ENCODE results near the gene SH3YL1. TPM values are rescaled to one million over a fixed set of nuclear protein-coding genes. Genes with fewer than 3 reads are reported as not detected.

SH3YL1 gene
- total RNA-seq, 1 experiment from 2014 or later: 21.9 TPM

- in situ Hi-C loops (cut with HindIII; ENCODE audit: low pct_unique_long_range_greater_than_20kb, low sequenced_read_pairs): no loop called here
- DNase-seq (ENCODE audit: low read depth, low spot score): no peak
Measured at GRCh38 chr2:203984-204383, 59.8 kb downstream of the SH3YL1 start.

GRCh38 chr2:203401-203800 is 60.4 kb downstream of the SH3YL1 start:
- in situ Hi-C loops (cut with HindIII; ENCODE audit: low pct_unique_long_range_greater_than_20kb, low sequenced_read_pairs): no loop called here
- no peak for DNase-seq (ENCODE audit: low read depth, low spot score)

- in situ Hi-C loops (cut with HindIII; ENCODE audit: low pct_unique_long_range_greater_than_20kb, low sequenced_read_pairs): no loop called here
- no peak for DNase-seq (ENCODE audit: low read depth, low spot score)
Measured at GRCh38 chr2:202945-203344, 60.9 kb downstream of the SH3YL1 start.

GRCh38 chr2:201648-202433 is 62.0 kb downstream of the SH3YL1 start:
- in situ Hi-C loops (cut with HindIII; ENCODE audit: low pct_unique_long_range_greater_than_20kb, low sequenced_read_pairs): no loop called here

GRCh38 chr2:199041-199966 is 64.5 kb downstream of the SH3YL1 start:
- in situ Hi-C loops (cut with HindIII; ENCODE audit: low pct_unique_long_range_greater_than_20kb, low sequenced_read_pairs): no loop called here
- no peak for DNase-seq (ENCODE audit: low read depth, low spot score)

More at GRCh38 chr2:201648-202433, 62.0 kb downstream of the SH3YL1 start:
- no peak for DNase-seq (ENCODE audit: low read depth, low spot score)

GRCh38 chr2:196406-196805 is 67.4 kb downstream of the SH3YL1 start:
- in situ Hi-C loops (cut with HindIII; ENCODE audit: low pct_unique_long_range_greater_than_20kb, low sequenced_read_pairs): no loop called here
- no peak for DNase-seq (ENCODE audit: low read depth, low spot score)

GRCh38 chr2:195932-196331 is 67.9 kb downstream of the SH3YL1 start:
- no peak for DNase-seq (ENCODE audit: low read depth, low spot score)
- in situ Hi-C loops (cut with HindIII; ENCODE audit: low pct_unique_long_range_greater_than_20kb, low sequenced_read_pairs): no loop called here

- DNase-seq (ENCODE audit: low read depth, low spot score): no peak
- in situ Hi-C loops (cut with HindIII; ENCODE audit: low pct_unique_long_range_greater_than_20kb, low sequenced_read_pairs): no loop called here
Measured at GRCh38 chr2:193141-193671, 70.6 kb downstream of the SH3YL1 start.

GRCh38 chr2:191311-192190 is 72.3 kb downstream of the SH3YL1 start:
- no peak for DNase-seq (ENCODE audit: low read depth, low spot score)
- in situ Hi-C loops (cut with HindIII; ENCODE audit: low pct_unique_long_range_greater_than_20kb, low sequenced_read_pairs): no loop called here

GRCh38 chr2:187825-188224 is 76.0 kb downstream of the SH3YL1 start:
- in situ Hi-C loops (cut with HindIII; ENCODE audit: low pct_unique_long_range_greater_than_20kb, low sequenced_read_pairs): no loop called here
- no peak for DNase-seq (ENCODE audit: low read depth, low spot score)

- DNase-seq (ENCODE audit: low read depth, low spot score): no peak
- in situ Hi-C loops (cut with HindIII; ENCODE audit: low pct_unique_long_range_greater_than_20kb, low sequenced_read_pairs): no loop called here
Measured at GRCh38 chr2:185221-185620, 78.6 kb downstream of the SH3YL1 start.

- in situ Hi-C loops (cut with HindIII; ENCODE audit: low pct_unique_long_range_greater_than_20kb, low sequenced_read_pairs): no loop called here
Measured at GRCh38 chr2:184695-185094, 79.1 kb downstream of the SH3YL1 start.

GRCh38 chr2:182509-183122 is 81.2 kb downstream of the SH3YL1 start:
- in situ Hi-C loops (cut with HindIII; ENCODE audit: low pct_unique_long_range_greater_than_20kb, low sequenced_read_pairs): no loop called here
- no peak for DNase-seq (ENCODE audit: low read depth, low spot score)

More at GRCh38 chr2:184695-185094, 79.1 kb downstream of the SH3YL1 start:
- no peak for DNase-seq (ENCODE audit: low read depth, low spot score)

- in situ Hi-C loops (cut with HindIII; ENCODE audit: low pct_unique_long_range_greater_than_20kb, low sequenced_read_pairs): no loop called here
Measured at GRCh38 chr2:180311-180710, 83.5 kb downstream of the SH3YL1 start.

GRCh38 chr2:179886-180285 is 83.9 kb downstream of the SH3YL1 start:
- in situ Hi-C loops (cut with HindIII; ENCODE audit: low pct_unique_long_range_greater_than_20kb, low sequenced_read_pairs): no loop called here
- no peak for DNase-seq (ENCODE audit: low read depth, low spot score)

More at GRCh38 chr2:180311-180710, 83.5 kb downstream of the SH3YL1 start:
- no peak for DNase-seq (ENCODE audit: low read depth, low spot score)

GRCh38 chr2:177733-178132 is 86.1 kb downstream of the SH3YL1 start:
- in situ Hi-C loops (cut with HindIII; ENCODE audit: low pct_unique_long_range_greater_than_20kb, low sequenced_read_pairs): no loop called here
- no peak for DNase-seq (ENCODE audit: low read depth, low spot score)

GRCh38 chr2:176917-177316 is 86.9 kb downstream of the SH3YL1 start:
- DNase-seq (ENCODE audit: low read depth, low spot score): no peak

More at GRCh38 chr2:176917-177316, 86.9 kb downstream of the SH3YL1 start:
- in situ Hi-C loops (cut with HindIII; ENCODE audit: low pct_unique_long_range_greater_than_20kb, low sequenced_read_pairs): no loop called here

Measured in SK-MEL-5 (cell line).